GM12878 (cell line): ENCODE measurements around the gene FRMD3. TPM values are rescaled to one million over a fixed set of nuclear protein-coding genes. Genes with fewer than 3 reads are reported as not detected.

Source experiments
- ATAC-seq: fragments of 200-7000 bp; cut with Tn5 transposase; 3 replicates; pipeline ENCODE4 v1.9.1; 2020; ENCODE audit warnings: mild to moderate bottlenecking, moderate library complexity
- BruUV-seq: library from RNA; stranded (reverse); fragments of 400-500 nt; replicated peaks from 2 replicates; lab custom pipeline; 2021; lab: Mats Ljungman, UMichigan
- CTCF ChIA-PET: fragments of 300-600 bp; sonication (Branson Sonifier 250); formaldehyde crosslinking; extraction: SDS; loops from one replicate; lab custom pipeline; 2021; ENCODE audit warnings: inconsistent platforms; lab: Yijun Ruan, JAX
- POLR2A ChIA-PET: fragments of 350-600 bp; formaldehyde crosslinking; extraction: SDS; loops from one replicate; lab custom pipeline; 2021; ENCODE audit warnings: inconsistent platforms; lab: Charles Lee
- RAD21 ChIA-PET: fragments of 300-600 bp; sonication (Branson Sonifier 250); formaldehyde crosslinking; loops from one replicate; lab custom pipeline; 2023; ENCODE audit warnings: antibody characterized with exemption; ENCODE audit not compliant: unreplicated experiment; lab: Charles Lee
- SMC1A ChIA-PET: fragments of 300-600 bp; sonication (Branson Sonifier 250); formaldehyde crosslinking; loops from one replicate; lab custom pipeline; 2023; ENCODE audit not compliant: unreplicated experiment, uncharacterized antibody; lab: Charles Lee
- DNase-seq: peaks from one replicate; pipeline ENCODE4 v3.0.0-alpha.2; 2011; ENCODE audit warnings: low read depth, low spot score
- FAIRE-seq: peaks from 3 replicates; lab custom pipeline; 2011; peaks lifted over from hg19 to GRCh38; lab: Jason Lieb, UNC
- H2AFZ ChIP-seq: 2 replicates; pipeline ENCODE4 v1.6.0; 2011; ENCODE audit warnings: low read depth, low read length, control low read depth; ENCODE audit not compliant: control insufficient read depth
- H3K27ac ChIP-seq: 2 replicates; pipeline ENCODE4 v1.5.1; 2011; ENCODE audit warnings: control low read depth; ENCODE audit not compliant: control insufficient read depth, insufficient read depth
- H3K27me3 ChIP-seq, 2 experiments: replicated peaks in 1 of 2; 2 replicates each; pipeline versions ENCODE4 v1.6.0 to v1.6.1; 2011; ENCODE audit warnings: low read length in 1 of 2; ENCODE audit not compliant: control insufficient read depth in 2 of 2, insufficient read depth in 2 of 2
- H3K36me3 ChIP-seq, 2 experiments: 2 replicates each; pipeline ENCODE4 v1.5.1; 2011; ENCODE audit warnings: low read length in 1 of 2; ENCODE audit not compliant: control insufficient read depth in 2 of 2, insufficient read depth in 2 of 2
- H3K4me1 ChIP-seq: 2 replicates; pipeline ENCODE4 v1.6.1; 2011; ENCODE audit warnings: mild to moderate bottlenecking, low read length, moderate library complexity, mixed read lengths; ENCODE audit not compliant: control insufficient read depth, insufficient read depth
- H3K4me2 ChIP-seq: 2 replicates; pipeline ENCODE4 v1.6.0; 2011; ENCODE audit warnings: control low read depth; ENCODE audit not compliant: control insufficient read depth, insufficient read depth
- H3K4me3 ChIP-seq: fragments of 200-600 bp; sonication (generic); 2 replicates; pipeline ENCODE4 v1.5.1; 2016
- H3K79me2 ChIP-seq: 2 replicates; pipeline ENCODE4 v1.6.0; 2011; ENCODE audit warnings: low read length; ENCODE audit not compliant: control insufficient read depth, insufficient read depth
- H3K9ac ChIP-seq: 2 replicates; pipeline ENCODE4 v1.8.0; 2011; ENCODE audit warnings: low read length, control low read depth, mixed read lengths; ENCODE audit not compliant: control insufficient read depth, insufficient read depth
- H3K9me3 ChIP-seq: replicated peaks from 3 replicates; pipeline ENCODE4 v1.5.1; 2011; ENCODE audit warnings: mild to moderate bottlenecking, low read length; ENCODE audit not compliant: control insufficient read depth, insufficient read depth
- H4K20me1 ChIP-seq: 2 replicates; pipeline ENCODE4 v1.6.0; 2011; ENCODE audit not compliant: control insufficient read depth, insufficient read depth
- ATF7 ChIP-seq: fragments of 450-650 bp; IDR thresholded peaks from 2 replicates; pipeline ENCODE4 v1.6.1; 2016; ENCODE audit warnings: low read depth, mild to moderate bottlenecking
- CBFB ChIP-seq: IDR thresholded peaks from 2 replicates; pipeline ENCODE4 v1.6.1; 2016; ENCODE audit warnings: antibody characterized with exemption, low read depth
- CBX5 ChIP-seq: sonication (generic); IDR thresholded peaks from 2 replicates; pipeline ENCODE4 v1.6.1; 2016; ENCODE audit warnings: low read depth, moderate library complexity, mild to moderate bottlenecking, inconsistent platforms
- CEBPB ChIP-seq, 2 experiments: fragments of 150-350 bp in 1 of 2; IDR thresholded peaks; 2 replicates each; pipeline ENCODE4 v1.6.1; 2012 to 2014; ENCODE audit warnings: low read depth in 2 of 2, low read length in 2 of 2, borderline replicate concordance in 1 of 2, inconsistent platforms in 1 of 2
- CREM ChIP-seq: IDR thresholded peaks from 2 replicates; pipeline ENCODE4 v1.6.1; 2014; ENCODE audit warnings: antibody characterized with exemption, low read depth
- EED ChIP-seq: sonication (generic); IDR thresholded peaks from 2 replicates; pipeline ENCODE4 v1.6.1; 2016; ENCODE audit warnings: antibody characterized with exemption, low read depth
- ESRRA ChIP-seq: IDR thresholded peaks from 2 replicates; pipeline ENCODE4 v1.6.1; 2012; ENCODE audit warnings: mild to moderate bottlenecking, low read length, improper control_type of control experiment
- FOXK2 ChIP-seq: fragments of 450-650 bp; IDR thresholded peaks from 2 replicates; pipeline ENCODE4 v1.6.1; 2017; ENCODE audit warnings: mild to moderate bottlenecking, moderate library complexity
- FOXM1 ChIP-seq: IDR thresholded peaks from 2 replicates; pipeline ENCODE4 v1.6.1; 2012; ENCODE audit warnings: low read depth, mild to moderate bottlenecking, inconsistent platforms, low read length, moderate library complexity
- HDGF ChIP-seq: fragments of 450-650 bp; IDR thresholded peaks from 2 replicates; pipeline ENCODE4 v1.6.1; 2016; ENCODE audit warnings: antibody characterized with exemption
- IKZF2 ChIP-seq, 2 experiments: fragments of 450-650 bp; IDR thresholded peaks; 2 replicates each; pipeline ENCODE4 v1.6.1; 2017; ENCODE audit warnings: mild to moderate bottlenecking in 2 of 2, moderate library complexity in 2 of 2
- NFIC ChIP-seq: IDR thresholded peaks from 2 replicates; pipeline ENCODE4 v1.6.1; 2012; ENCODE audit warnings: low read depth, mild to moderate bottlenecking, inconsistent platforms, low read length, moderate library complexity
- NFYB ChIP-seq: IDR thresholded peaks from 2 replicates; pipeline ENCODE4 v1.6.1; 2011; ENCODE audit warnings: low read depth, mild to moderate bottlenecking, low read length, improper control_type of control experiment, moderate library complexity; ENCODE audit not compliant: insufficient read depth
- NR2C2 ChIP-seq: IDR thresholded peaks from 2 replicates; pipeline ENCODE4 v1.6.1; 2011; ENCODE audit warnings: borderline replicate concordance, low read depth; ENCODE audit not compliant: control insufficient read depth, insufficient read length
- NR2F1 ChIP-seq: fragments of 450-650 bp; conservative IDR thresholded peaks from 2 replicates; pipeline ENCODE4 v1.6.1; 2017; ENCODE audit warnings: mild to moderate bottlenecking
- RELA ChIP-seq: fragments of 450-650 bp; IDR thresholded peaks from 2 replicates; pipeline ENCODE4 v1.8.0; 2014; ENCODE audit warnings: borderline replicate concordance; ENCODE audit not compliant: partially characterized antibody
- SIX5 ChIP-seq: IDR thresholded peaks from 2 replicates; pipeline ENCODE4 v1.6.1; 2011; ENCODE audit warnings: mild to moderate bottlenecking, low read depth, low read length, moderate library complexity; ENCODE audit not compliant: severe bottlenecking
- SMC3 ChIP-seq: IDR thresholded peaks from 2 replicates; pipeline ENCODE4 v1.6.1; 2011; ENCODE audit warnings: low read length, improper control_type of control experiment, borderline replicate concordance
- TARDBP ChIP-seq: IDR thresholded peaks from 2 replicates; pipeline ENCODE4 v1.6.1; 2016; ENCODE audit warnings: borderline replicate concordance
- WGBS: methylation state at CpG from one replicate; pipeline ENCODE4 v1.1.6; 2016; ENCODE audit warnings: low lambda C conversion rate; ENCODE audit not compliant: insufficient replicate concordance, insufficient coverage; ENCODE audit errors: missing lambda C conversion rate; 5-methylcytosine and 5-hydroxymethylcytosine counted together
- in situ Hi-C: fragments of 300-500 bp; cut with MboI; formaldehyde crosslinking; loops from 9 replicates; pipeline ENCODE4 v1.14.3; 2018; ENCODE audit warnings: mixed read lengths
- intact Hi-C: fragments of 100-400 bp; cut with micrococcal nuclease; formaldehyde crosslinking; loops from one replicate; pipeline ENCODE4 v1.14.2; 2022; ENCODE audit not compliant: unreplicated experiment
- polyA plus RNA-seq, 11 experiments: library from polyadenylated mRNA; depleted of rRNA in 4 of 11; unstranded in 6 of 11; stranded (reverse) in 5 of 11; fragments of >200 nt; fragmentation: Nextera tagmentation in 4 of 11; fragmentation: Illumina TruSeq in 1 of 11; extraction: Ambion mirVana in 4 of 11; extraction: Trizol in 1 of 11; gene quantifications; 1 replicate in 1 of 11; 2 replicates in 10 of 11; pipeline versions ENCODE4 v1.2.1 to v1.2.3, GENCODE V29; 2011 to 2016; ENCODE audit warnings: inconsistent platforms in 2 of 11, missing spikeins in 2 of 11, low read depth in 1 of 11
- total RNA-seq, 4 experiments: library from RNA; depleted of rRNA in 3 of 4; stranded (reverse); fragments of >200 nt in 3 of 4; fragmentation: Illumina TruSeq in 1 of 4; extraction: Trizol in 1 of 4; gene quantifications; 2 replicates each; pipeline versions ENCODE4 v1.2.1 to v1.2.3, GENCODE V29; 2013 to 2021
- TF ChIP-seq, protein P1 (sequence below): fragments of 450-650 bp; formaldehyde crosslinking; IDR thresholded peaks from 2 replicates; pipeline ENCODE4 v1.4.0; 2020; ENCODE audit warnings: mild to moderate bottlenecking, moderate library complexity
- TF ChIP-seq, protein P2 (sequence below): fragments of 450-650 bp; IDR thresholded peaks from 2 replicates; pipeline ENCODE4 v1.6.1; 2014; ENCODE audit warnings: mild to moderate bottlenecking

The FRMD3 gene
- total and polyA plus RNA-seq, 10 of the 15 experiments (the other 5 are each of a cell fraction or from before 2014, with no cell fraction given) = 0.04 to 0.68 (median 0.21) TPM; not detected in 1

DNA sequence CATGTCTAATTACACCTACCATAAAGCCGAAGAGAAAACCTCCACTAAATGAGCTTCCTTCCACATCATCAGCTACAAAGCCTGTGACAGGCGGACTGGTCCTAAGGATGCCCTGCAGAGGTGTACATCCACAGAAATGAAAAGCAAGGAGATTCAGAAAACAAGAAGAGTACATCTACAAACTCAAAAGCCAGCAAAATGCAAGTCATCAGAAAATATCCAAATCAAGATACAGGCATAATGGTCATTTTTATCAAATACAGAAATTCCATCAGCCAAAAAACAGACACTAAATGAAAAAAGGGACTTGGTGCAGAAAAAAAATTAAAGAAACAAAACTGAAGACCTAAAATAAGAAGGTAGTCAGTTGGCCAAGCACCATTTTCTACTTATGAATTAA is 79.7 kb downstream of the FRMD3 start (continued):
- TF ChIP-seq, protein P1, sequence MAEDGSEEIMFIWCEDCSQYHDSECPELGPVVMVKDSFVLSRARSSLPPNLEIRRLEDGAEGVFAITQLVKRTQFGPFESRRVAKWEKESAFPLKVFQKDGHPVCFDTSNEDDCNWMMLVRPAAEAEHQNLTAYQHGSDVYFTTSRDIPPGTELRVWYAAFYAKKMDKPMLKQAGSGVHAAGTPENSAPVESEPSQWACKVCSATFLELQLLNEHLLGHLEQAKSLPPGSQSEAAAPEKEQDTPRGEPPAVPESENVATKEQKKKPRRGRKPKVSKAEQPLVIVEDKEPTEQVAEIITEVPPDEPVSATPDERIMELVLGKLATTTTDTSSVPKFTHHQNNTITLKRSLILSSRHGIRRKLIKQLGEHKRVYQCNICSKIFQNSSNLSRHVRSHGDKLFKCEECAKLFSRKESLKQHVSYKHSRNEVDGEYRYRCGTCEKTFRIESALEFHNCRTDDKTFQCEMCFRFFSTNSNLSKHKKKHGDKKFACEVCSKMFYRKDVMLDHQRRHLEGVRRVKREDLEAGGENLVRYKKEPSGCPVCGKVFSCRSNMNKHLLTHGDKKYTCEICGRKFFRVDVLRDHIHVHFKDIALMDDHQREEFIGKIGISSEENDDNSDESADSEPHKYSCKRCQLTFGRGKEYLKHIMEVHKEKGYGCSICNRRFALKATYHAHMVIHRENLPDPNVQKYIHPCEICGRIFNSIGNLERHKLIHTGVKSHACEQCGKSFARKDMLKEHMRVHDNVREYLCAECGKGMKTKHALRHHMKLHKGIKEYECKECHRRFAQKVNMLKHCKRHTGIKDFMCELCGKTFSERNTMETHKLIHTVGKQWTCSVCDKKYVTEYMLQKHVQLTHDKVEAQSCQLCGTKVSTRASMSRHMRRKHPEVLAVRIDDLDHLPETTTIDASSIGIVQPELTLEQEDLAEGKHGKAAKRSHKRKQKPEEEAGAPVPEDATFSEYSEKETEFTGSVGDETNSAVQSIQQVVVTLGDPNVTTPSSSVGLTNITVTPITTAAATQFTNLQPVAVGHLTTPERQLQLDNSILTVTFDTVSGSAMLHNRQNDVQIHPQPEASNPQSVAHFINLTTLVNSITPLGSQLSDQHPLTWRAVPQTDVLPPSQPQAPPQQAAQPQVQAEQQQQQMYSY = no peak
- TF ChIP-seq NR2F1 = no peak
- TF ChIP-seq, protein P2, sequence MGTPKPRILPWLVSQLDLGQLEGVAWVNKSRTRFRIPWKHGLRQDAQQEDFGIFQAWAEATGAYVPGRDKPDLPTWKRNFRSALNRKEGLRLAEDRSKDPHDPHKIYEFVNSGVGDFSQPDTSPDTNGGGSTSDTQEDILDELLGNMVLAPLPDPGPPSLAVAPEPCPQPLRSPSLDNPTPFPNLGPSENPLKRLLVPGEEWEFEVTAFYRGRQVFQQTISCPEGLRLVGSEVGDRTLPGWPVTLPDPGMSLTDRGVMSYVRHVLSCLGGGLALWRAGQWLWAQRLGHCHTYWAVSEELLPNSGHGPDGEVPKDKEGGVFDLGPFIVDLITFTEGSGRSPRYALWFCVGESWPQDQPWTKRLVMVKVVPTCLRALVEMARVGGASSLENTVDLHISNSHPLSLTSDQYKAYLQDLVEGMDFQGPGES = no peak
- no peak for TF ChIP-seq HDGF
- no peak for TF ChIP-seq TARDBP
- TF ChIP-seq CEBPB (IDR thresholded peaks at IDR 0.05; ENCODE audit: borderline replicate concordance in 1 of 2, low read depth in 2 of 2, low read length in 2 of 2) = no peak
- no peak for TF ChIP-seq RELA
- no peak for TF ChIP-seq FOXK2

DNA sequence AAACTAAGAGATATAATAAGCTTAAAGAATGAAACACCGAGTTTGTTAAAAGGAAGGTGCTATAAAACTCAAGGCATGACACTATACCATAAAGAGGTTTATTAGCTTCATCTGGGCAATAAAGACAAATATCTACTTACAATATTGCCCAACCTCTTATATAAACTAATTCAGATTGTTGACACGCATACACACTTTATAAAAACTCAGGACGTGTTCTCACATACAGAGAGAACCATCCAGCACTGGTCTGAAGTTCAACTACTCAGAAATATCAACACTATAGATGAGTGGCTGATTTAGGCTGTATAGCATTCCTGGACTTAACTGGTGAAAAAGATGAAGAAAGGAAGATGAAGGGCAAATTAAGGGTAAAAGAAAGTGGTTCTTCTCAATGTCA is 81.2 kb downstream of the FRMD3 start:
- SMC1A ChIA-PET = no interaction called here
- Histone ChIP-seq H3K4me2 (no peak overlapping the region), H3K27me3 (no peaks in the 10 kb centered on the region), H3K4me1 (no peaks in the 10 kb centered on the region), H3K9me3 (no peaks in the 10 kb centered on the region; the same call in 2 of the 3 replicates), H2AFZ (no peak overlapping the region), H3K9ac (no peak overlapping the region), H3K36me3 (no peaks in the 10 kb centered on the region), H3K27ac (no peak overlapping the region), H3K79me2 (no peaks in the 10 kb centered on the region), H4K20me1 (no peaks in the 10 kb centered on the region), H3K4me3 (no peak overlapping the region)
- no TSS peak for BruUV-seq
- no peak for DNase-seq
- POLR2A ChIA-PET = no interaction called here
- in situ Hi-C loops = no loop called here
- RAD21 ChIA-PET = no interaction called here
- peak; percentile 35 for FAIRE-seq
- TF ChIP-seq ATF7 (no peak), ESRRA (no peak), NFIC (no peak), CBX5 (no peak), NR2C2 (no peak), SMC3 (no peak), EED (no peak), CREM (no peak), SIX5 (no peak), IKZF2 (IDR thresholded peaks at IDR 0.05) (no peak), NFYB (no peak), CBFB (no peak), FOXM1 (no peak)
- intact Hi-C loops = no loop called here
- CTCF ChIA-PET = no interaction called here
- ATAC-seq = no peak
- WGBS = 41% methylated on average over 3 of the region's 3 CpGs
